ENCODE measurements around the gene C11orf52.

DNA sequence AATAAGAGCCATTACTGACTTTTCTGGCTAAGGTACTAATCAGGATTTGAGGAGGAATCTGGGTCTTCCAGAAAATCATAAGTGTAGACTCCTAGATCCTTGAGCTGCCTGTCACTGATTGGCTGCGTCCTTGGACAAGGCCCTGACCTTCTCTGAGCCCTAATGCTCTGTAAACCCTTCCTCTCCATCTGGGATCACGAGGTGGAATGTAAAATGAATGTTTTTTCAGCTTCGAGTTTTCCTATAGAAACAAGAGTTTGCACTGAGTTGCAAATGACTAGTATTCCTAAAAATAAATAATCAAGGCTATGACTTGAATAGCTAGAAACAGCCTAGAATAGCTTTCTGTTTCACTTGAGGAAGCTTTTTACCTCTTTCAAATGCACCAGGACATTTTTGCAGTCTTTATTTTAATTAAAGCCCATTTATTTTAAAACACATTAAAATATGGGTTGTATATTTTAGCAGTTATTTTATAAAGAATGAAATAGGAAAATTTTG lies 17.4 kb downstream of the C11orf52 start:
- TF ChIP-seq, protein P1, sequence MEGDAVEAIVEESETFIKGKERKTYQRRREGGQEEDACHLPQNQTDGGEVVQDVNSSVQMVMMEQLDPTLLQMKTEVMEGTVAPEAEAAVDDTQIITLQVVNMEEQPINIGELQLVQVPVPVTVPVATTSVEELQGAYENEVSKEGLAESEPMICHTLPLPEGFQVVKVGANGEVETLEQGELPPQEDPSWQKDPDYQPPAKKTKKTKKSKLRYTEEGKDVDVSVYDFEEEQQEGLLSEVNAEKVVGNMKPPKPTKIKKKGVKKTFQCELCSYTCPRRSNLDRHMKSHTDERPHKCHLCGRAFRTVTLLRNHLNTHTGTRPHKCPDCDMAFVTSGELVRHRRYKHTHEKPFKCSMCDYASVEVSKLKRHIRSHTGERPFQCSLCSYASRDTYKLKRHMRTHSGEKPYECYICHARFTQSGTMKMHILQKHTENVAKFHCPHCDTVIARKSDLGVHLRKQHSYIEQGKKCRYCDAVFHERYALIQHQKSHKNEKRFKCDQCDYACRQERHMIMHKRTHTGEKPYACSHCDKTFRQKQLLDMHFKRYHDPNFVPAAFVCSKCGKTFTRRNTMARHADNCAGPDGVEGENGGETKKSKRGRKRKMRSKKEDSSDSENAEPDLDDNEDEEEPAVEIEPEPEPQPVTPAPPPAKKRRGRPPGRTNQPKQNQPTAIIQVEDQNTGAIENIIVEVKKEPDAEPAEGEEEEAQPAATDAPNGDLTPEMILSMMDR (IDR thresholded peaks at IDR 0.05; ENCODE audit: low read depth, low read length), result no peak
- TF ChIP-seq EZH2phosphoT487 (IDR thresholded peaks at IDR 0.05; ENCODE audit: low read depth), result no peak
